ENCODE data around the gene PROM2.
A peak's percentile ranks its signal among the peaks of the same experiment; 100 is the strongest.

Gene PROM2

DNA sequence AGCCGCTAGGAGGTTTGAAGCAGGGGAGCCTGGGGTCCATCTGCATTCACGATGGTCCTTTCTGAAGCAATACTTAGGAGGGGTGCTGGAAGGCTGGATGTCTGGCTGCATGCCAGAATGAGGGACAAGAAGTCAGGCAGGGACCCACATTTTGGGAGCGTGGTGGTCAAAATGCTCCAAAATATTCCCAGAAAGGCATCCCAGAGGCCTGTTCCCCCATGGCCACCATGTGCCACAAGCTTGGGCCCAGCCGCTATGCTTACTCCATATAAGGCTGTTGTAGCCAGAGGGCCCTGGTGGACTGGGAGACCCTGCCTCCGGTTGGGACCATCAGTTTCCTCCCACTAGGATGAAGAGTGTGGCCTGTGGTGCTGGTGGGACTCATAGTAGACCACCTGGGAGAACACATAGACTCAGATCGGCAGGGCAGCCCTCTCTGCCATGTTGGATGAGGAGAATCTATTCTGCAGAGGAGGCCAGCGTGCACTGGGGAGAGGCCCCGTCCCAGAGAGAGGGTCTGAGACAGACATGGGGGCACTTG is 3.6 kb upstream of the PROM2 start:
- TF ChIP-seq, protein P1, sequence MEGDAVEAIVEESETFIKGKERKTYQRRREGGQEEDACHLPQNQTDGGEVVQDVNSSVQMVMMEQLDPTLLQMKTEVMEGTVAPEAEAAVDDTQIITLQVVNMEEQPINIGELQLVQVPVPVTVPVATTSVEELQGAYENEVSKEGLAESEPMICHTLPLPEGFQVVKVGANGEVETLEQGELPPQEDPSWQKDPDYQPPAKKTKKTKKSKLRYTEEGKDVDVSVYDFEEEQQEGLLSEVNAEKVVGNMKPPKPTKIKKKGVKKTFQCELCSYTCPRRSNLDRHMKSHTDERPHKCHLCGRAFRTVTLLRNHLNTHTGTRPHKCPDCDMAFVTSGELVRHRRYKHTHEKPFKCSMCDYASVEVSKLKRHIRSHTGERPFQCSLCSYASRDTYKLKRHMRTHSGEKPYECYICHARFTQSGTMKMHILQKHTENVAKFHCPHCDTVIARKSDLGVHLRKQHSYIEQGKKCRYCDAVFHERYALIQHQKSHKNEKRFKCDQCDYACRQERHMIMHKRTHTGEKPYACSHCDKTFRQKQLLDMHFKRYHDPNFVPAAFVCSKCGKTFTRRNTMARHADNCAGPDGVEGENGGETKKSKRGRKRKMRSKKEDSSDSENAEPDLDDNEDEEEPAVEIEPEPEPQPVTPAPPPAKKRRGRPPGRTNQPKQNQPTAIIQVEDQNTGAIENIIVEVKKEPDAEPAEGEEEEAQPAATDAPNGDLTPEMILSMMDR (IDR thresholded peaks at IDR 0.05) = no peak
- H3K27ac ChIP-seq = no peak overlapping the region
- no peak overlapping the region for H3K4me3 ChIP-seq
- DNase-seq (ENCODE audit: low spot score) = peak; percentile 66

DNA sequence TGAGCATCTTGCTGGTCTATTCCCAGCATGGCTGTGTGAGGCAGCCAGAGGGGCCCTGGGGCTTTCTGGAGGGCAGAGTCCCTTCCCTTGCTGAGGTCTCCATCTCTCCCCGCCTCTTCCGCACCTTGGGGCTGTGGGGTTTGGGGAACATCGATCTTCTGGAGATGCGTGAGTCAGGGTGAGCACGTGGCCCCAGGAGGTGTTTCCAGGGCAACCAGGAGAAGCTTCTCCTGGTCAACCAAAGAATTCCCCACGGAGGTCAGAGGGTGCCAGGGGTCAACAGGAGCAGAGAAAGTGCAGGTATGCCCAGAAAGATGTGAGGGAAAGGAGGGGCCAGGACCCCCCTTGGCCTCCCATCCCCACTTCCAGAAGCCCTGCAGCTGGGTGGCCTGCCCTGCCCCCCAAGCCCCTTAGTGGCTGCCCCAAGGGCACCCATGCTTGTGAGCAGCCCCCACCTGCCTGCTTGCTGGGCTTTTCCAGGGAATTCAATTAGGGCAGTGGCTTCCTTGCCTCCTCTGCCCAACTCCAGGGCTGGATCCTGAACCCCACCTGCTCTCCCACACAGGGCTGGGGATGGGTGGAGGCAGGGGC is 2.8 kb upstream of the PROM2 start:
- no peak overlapping the region for H3K4me3 ChIP-seq
- H3K27ac ChIP-seq = no peak overlapping the region
- TF ChIP-seq, protein P1 (IDR thresholded peaks at IDR 0.05) = no peak
- DNase-seq (ENCODE audit: low spot score) = peak; percentile 53

DNA sequence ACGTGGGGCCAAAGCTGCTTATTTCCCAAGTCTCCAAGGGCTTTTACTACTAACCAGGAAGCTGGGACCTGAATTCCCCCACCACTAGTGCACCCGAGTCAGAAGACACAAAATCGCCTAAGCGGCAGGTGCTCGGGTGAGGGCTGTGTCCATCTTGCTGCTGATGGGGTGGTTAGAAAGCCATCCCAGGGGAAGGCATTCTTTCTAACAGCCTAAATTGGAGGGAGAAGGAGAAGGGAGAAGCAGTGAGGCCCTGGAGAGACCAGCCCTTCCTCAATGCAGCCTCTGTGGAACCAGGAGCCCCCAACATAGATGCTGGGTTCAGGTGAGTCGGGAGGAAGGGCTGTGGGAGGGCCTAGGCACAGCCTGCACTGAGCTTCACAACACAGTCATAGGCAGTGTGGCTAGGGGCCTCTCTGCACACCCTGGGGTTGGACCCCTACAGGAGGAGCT is 1.9 kb upstream of the PROM2 start:
- no peak overlapping the region for H3K4me3 ChIP-seq
- no peak for DNase-seq (ENCODE audit: low spot score)
- TF ChIP-seq, protein P1 (IDR thresholded peaks at IDR 0.05) = no peak
- no peak overlapping the region for H3K27ac ChIP-seq

DNA sequence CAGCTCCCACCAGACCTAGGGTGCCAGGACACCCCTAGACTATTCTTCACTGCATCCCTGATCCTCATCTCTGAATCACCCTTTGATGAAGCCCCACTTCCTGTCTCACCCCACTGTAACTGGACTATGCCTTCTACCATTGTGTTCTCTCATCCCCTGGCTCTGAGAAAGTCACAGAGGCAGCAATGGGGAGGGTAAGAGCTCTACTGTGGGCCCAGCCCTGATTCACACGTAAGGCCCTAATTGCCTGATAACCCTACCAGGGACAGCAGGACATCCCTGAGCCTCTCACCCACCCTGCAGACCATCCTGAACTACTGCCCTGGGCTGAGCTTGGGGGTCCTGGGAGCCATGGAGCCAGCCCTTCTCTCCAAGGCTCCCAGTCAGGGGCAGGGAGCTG is 1.5 kb upstream of the PROM2 start:
- Histone ChIP-seq H3K27ac (no peak overlapping the region), H3K4me3 (no peak overlapping the region)
- DNase-seq (ENCODE audit: low spot score) = peak; percentile 50
- TF ChIP-seq, protein P1 (IDR thresholded peaks at IDR 0.05) = no peak

DNA sequence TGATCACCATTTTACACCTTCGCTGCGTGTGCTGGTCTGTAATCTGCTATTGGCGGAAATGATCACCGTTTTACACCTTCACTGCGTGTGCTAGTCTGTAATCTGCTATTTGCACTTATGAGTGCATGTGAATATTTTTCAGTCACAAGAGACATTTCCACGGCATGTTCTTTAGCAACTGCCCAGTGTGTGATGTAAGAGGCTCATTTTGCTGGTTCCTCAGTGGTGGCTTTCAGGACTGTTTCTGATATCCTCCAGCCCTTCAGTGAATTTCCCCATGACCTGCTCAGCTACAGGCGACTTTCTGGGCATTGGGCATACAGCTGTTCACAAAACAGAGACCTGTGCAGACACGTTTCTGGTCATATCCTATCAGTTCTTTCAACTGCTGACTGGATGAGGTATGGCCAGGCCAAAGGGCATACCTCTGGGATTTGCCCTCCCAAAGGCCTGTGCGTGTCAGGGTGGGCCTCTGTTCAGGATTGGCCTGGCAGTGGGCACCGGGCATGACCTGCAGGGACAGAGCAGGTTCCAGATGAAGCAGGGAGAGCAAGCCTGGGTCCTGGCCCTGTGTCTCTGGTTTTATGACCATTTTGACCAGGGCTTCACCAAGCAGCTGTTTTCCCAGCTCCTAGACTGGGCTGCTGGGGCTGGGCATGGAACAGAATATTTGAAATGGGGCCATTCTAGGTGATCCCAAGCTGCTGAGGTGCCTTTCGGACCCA is 521 bp upstream of the PROM2 start:
- Histone ChIP-seq H3K27ac (no peak overlapping the region), H3K4me3 (no peak overlapping the region)
- TF ChIP-seq, protein P1 (IDR thresholded peaks at IDR 0.05) = no peak
- DNase-seq (ENCODE audit: low spot score) = no peak

DNA sequence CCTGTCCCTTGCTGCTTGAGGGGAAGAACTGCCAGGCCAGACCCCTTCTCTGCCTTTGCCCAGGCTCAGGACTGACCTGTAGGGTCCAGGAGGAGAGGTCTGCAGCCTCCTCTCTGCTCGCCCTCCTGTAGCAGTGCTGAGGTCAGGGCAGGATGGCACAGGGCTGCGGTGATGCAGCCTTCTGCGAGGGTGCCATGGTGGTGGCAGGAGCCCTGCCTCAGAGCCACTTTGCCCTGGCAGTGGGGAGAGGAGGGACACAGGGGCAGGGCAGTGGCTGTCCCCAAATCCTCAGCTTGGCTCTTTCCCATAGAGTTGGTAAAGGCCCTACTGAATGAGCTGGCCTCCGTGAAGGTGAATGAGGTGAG is 884 bp downstream of the PROM2 start:
- TF ChIP-seq, protein P1 (IDR thresholded peaks at IDR 0.05) = no peak
- no peak for DNase-seq (ENCODE audit: low spot score)
- no peak overlapping the region for H3K4me3 ChIP-seq
- H3K27ac ChIP-seq = no peak overlapping the region

Data from coronary artery (tissue), 2 donors.